Measurements from ENCODE around the gene ZSWIM8.
"Not testable (repeated sequence)": the region's sequence is repeated elsewhere in the genome, so short reads cannot be mapped to it uniquely, and the experiment has no call there.

The ZSWIM8 gene

GRCh38 chr10:73791871-73792400, 6.5 kb downstream of the ZSWIM8 start:
- TF ChIP-seq CTCF (IDR thresholded peaks at IDR 0.05) (no peak), ZFX (IDR thresholded peaks at IDR 0.05; ENCODE audit: borderline replicate concordance) (no peak)

GRCh38 chr10:73793456-73793855, 8.1 kb downstream of the ZSWIM8 start:
- TF ChIP-seq ZFX (IDR thresholded peaks at IDR 0.05; ENCODE audit: borderline replicate concordance) = no peak
- TF ChIP-seq CTCF (IDR thresholded peaks at IDR 0.05) = no peak
- no peak overlapping the region for H3K27ac ChIP-seq

More at GRCh38 chr10:73791871-73792400, 6.5 kb downstream of the ZSWIM8 start:
- no peak overlapping the region for H3K27ac ChIP-seq

GRCh38 chr10:73795491-73795890, 10.1 kb downstream of the ZSWIM8 start:
- not testable (repeated sequence) for H3K27ac ChIP-seq

GRCh38 chr10:73796035-73796434, 10.6 kb downstream of the ZSWIM8 start:
- not testable (repeated sequence) for H3K27ac ChIP-seq

GRCh38 chr10:73796766-73797165, 11.4 kb downstream of the ZSWIM8 start:
- no peak overlapping the region for H3K27ac ChIP-seq
- TF ChIP-seq CTCF (IDR thresholded peaks at IDR 0.05) (no peak), ZFX (IDR thresholded peaks at IDR 0.05; ENCODE audit: borderline replicate concordance) (no peak)

- H3K27ac ChIP-seq = no peak overlapping the region
- TF ChIP-seq ZFX (IDR thresholded peaks at IDR 0.05; ENCODE audit: borderline replicate concordance) (no peak), CTCF (IDR thresholded peaks at IDR 0.05) (no peak)
These were observed 12.1 kb downstream of the ZSWIM8 start for GRCh38 chr10:73797324-73798025.

- TF ChIP-seq CTCF (IDR thresholded peaks at IDR 0.05) (no peak), ZFX (IDR thresholded peaks at IDR 0.05; ENCODE audit: borderline replicate concordance) (no peak)
- H3K27ac ChIP-seq = no peak overlapping the region
These were observed 12.7 kb downstream of the ZSWIM8 start for GRCh38 chr10:73798087-73798486.

- 0 out of 2 replicates have a peak overlapping the region, but pooled peaks have one; percentile 19 for H3K27ac ChIP-seq
- TF ChIP-seq CTCF (IDR thresholded peaks at IDR 0.05) = no peak
- no peak for TF ChIP-seq ZFX (IDR thresholded peaks at IDR 0.05; ENCODE audit: borderline replicate concordance)
These were observed 13.6 kb downstream of the ZSWIM8 start for GRCh38 chr10:73798927-73799560.
